AG10803 (cell line): ENCODE data around the gene ASPHD1.

ENCODE experiments used
- DNase-seq: peaks from one replicate; pipeline ENCODE4 v3.0.0; 2010; ENCODE audit warnings: low read depth
- H3K4me3 ChIP-seq: 2 replicates; pipeline ENCODE4 v1.5.1; 2011; ENCODE audit warnings: mild to moderate bottlenecking, low read length, control low read depth
- CTCF ChIP-seq: conservative IDR thresholded peaks from 2 replicates; pipeline ENCODE4 v1.5.1; 2011; ENCODE audit warnings: mild to moderate bottlenecking, low read length, control low read depth, inconsistent platforms

Gene ASPHD1

DNA sequence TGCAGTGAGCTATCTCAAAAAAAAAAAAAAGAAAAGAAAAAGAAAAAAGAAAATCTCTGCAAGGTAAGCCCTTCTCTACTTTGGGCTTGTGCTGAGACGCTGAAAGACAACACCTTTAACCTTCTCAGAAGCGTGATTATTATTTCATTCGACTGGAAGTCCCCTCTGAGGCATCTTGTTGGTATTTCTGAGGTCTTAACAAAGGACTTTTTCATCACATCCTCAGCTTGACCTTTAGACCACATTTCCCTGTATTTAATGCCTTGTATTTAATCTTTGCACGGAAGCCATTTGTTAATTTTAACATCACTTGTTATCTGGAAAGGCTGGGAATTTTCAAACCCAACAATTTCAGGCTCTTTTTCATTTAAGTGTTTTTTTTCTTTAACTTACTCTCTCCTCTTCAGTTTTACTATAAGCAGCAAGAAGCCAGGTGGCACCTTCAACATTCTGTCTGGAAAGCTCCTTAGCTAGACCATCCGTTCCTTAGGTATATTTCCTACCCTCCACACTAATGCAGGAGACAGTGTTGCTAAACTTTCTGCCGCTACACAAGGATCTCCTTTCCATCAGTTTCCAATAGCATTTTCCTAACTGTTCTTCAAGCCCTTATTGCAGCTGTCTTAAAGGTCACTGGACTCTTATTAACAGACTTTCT lies 15.4 kb downstream of the ASPHD1 start:
- TF ChIP-seq CTCF: no peak
- no peak for DNase-seq
- no peak overlapping the region for H3K4me3 ChIP-seq

DNA sequence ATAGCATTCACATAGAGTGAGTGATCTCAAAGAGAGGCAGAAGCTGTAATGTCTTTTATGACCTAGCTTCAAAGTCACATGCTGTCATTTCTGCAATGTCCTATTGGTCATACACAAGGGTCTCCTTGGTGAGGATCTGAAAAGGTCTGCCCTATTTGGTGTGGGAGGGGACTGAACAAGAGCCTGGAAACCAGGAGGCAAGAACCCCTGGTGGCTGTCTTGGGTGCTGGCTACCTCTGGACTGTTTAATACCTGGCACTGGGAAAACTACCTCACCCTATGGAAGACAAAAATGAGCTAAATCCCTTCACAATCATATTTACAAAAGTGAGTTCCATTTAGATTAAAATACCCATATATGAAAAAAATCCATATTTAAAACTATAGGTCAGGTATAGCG lies 16.7 kb downstream of the ASPHD1 start:
- H3K4me3 ChIP-seq: no peak overlapping the region
- no peak for DNase-seq
- TF ChIP-seq CTCF: no peak

DNA sequence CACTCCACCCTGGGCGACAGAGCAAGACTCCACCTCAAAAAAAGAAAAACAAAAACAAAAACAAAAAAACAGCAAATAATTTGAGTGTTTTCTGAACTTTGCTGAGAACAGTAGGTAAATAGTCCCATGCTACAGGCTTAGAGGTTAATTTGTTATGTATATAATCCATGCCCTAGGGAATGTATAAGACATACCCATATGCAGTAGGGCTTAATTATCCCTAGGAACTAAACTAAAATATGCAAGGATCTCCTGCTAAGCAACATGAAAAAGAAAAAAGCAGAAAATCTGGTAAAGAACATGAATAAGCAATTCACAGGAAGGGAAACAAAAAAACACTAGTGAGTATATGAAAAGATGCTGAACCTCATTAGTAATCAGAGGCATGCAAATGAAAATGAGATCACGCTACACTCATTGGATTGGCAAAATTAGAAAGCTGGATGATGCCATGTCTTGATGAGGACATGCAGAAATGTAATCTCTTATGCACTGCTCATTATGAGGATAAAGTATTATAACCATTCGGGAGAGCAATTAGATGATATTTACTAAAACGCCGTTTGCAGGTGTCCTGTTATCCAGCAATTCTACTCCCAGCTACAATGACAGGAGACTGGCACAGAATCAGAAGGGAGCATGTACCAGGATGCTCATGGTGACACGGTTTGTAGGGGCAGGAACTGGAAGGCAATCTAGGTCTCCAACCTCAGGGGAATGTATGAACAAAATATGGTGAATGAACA lies 20.2 kb downstream of the ASPHD1 start:
- TF ChIP-seq CTCF: no peak
- no peak for DNase-seq
- no peak overlapping the region for H3K4me3 ChIP-seq

- H3K4me3 ChIP-seq: no peak overlapping the region
- DNase-seq: no peak
- no peak for TF ChIP-seq CTCF
Measured at GRCh38 chr16:29921034-29921385, 20.7 kb downstream of the ASPHD1 start.

- H3K4me3 ChIP-seq: no peak overlapping the region
- no peak for DNase-seq
- TF ChIP-seq CTCF: no peak
Measured at GRCh38 chr16:29922326-29922725, 22.0 kb downstream of the ASPHD1 start.

- H3K4me3 ChIP-seq: no peak overlapping the region
- no peak for DNase-seq
- TF ChIP-seq CTCF: no peak
Measured at GRCh38 chr16:29922986-29923501, 22.8 kb downstream of the ASPHD1 start.
